Stimulated activated CD8-positive, alpha-beta memory T cell treated with anti-CD3 and anti-CD28 coated beads, Interleukin-12 subunit alpha, Interleukin-12 subunit beta, amount 100 ng/mL, for 4 hours (primary cell): ENCODE measurements around the gene SPOCK3.

Experiments used
- DNase-seq: peaks from one replicate; pipeline ENCODE4 v3.0.0-alpha.2; 2020; ENCODE audit warnings: low read depth

The SPOCK3 gene

DNA sequence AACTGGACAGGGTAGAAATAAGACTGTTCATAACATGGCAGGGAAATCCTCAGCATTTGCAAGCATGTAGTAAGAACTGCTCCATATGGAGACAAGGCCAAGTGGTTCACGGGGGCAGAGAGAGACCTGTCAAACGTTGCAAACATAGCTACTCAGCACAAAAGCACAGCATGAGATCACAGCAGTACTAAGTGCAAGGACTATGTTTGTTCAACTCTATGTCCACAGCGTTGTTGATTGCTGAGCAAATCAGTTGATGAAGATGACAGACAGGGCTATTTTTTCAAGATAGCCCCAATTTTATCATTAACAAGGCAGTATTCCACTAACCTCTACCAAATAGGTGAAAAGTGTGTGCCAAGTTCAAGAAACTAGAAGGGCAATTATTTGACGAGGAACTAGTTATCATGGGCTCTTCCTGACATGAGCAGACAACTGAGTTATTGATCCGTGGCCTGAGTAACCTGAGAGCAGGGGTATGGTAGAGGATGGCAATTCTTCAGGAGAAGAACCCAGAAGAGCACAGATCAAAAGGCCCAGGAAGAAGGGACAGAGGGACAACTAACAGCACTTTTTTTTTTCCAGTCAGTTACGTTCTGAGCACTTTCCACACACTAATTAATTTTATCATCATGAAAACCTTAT lies 57.4 kb downstream of the SPOCK3 start:
- DNase-seq = no peak

DNA sequence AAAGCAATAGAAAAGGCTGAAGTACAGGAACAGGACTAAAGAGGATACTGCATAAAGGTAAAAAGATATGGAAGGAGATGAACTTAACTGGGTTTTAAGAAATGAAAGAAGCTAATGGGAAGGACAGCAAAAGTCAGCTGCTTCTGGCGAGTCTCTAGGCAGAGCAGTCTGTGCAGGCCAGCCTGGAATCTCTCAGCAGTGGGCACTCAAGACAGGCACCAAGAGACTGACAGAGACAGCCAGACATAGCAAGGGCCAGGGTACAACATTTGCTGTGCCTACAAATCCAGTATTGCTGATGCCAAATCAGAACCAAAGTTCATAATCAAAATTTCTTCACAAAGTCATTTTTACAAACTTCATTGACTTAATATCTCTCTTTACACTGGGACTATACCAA lies 62.4 kb downstream of the SPOCK3 start:
- no peak for DNase-seq

DNA sequence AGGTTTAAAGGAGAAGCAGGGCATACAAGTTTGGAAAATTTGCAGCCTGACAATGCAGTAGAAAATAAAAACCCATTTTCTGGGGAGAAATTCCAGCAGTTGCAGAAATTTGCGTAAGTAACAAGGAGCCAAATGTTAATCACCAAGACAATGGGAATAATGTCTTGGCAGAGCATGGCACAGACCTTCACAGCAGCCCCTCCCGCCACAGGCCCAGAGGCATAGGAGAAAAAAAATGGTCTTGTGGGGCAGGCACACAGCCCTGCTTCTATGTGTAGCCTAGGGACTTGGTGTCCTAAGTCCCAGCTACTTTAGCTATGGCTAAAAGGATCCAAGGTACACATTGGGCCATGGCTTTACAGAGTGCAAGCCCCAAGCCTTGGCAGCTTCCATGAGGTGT lies 65.7 kb downstream of the SPOCK3 start:
- no peak for DNase-seq

DNA sequence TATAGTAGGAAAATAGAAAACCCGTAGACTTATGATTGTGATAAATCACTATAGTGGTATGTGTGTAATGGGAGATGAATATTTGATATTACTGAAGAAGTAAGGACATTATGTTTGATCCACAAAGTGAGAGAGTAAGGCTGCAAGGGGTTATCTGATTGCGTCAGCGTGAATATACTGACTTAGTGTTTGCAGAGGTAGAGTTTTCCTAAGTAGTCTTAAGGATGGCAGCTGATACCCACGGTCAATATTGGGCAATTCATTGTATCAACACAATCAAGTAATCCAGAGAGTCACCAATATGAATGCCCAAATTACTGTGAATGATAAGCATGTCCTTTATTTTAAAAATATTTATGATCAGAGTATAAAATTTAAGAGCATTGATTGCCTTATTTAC lies 83.7 kb downstream of the SPOCK3 start:
- no peak for DNase-seq

DNA sequence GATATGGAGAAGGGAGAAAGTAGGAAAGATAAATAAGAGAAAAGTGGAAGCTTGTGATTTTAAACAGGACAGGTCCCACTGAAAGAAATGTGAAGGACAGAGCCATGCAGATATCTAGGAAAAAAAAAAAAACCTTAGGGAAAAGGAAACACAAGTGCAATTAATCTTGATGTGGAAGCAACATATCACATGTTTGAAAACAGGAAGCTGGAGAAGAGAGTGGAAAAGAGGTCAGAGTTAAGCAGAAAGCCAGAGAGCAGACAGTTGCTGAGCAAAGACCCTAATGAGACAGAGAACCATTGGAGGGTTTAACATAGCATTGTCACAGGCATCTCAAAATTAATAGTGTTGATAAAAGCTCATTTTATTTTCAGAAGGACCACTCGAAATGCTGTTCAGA lies 89.7 kb downstream of the SPOCK3 start:
- DNase-seq = no peak

DNA sequence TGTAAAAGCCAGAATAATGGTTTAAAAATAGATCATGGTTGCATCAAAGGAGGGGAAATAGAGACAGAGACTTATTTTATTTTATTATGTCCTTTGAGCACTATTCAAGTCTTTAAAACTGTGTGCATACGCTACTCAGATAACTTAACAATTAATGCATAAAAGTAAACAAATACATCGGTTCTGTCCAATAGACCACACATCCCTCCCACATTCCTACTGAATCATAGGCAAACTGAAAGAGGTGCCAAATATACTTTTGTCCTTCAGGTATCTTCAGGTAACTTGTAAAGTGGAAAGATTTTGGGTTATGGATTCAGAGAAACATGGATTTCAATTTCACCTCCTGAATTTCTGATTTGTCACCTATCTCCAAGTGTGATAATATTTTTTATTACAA lies 91.3 kb downstream of the SPOCK3 start:
- no peak for DNase-seq

DNA sequence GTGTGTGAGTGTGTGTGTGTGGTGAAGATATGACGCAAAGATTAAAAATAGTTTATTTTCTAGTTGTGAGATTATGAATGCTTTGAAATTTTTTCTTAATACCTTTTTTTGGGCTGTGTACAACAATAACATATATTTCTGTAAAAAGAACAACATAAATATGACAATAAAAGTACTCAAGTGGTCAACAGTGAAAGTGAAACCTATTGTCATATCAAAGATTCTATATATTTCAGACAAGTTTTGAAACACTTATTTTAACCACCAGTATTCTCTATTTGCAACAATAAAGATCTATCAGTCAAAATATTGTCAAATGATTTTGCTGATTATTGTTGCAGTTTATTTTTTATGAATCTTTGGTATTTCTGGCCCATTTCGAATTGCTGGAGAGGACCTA lies 98.0 kb downstream of the SPOCK3 start:
- DNase-seq = no peak

DNA sequence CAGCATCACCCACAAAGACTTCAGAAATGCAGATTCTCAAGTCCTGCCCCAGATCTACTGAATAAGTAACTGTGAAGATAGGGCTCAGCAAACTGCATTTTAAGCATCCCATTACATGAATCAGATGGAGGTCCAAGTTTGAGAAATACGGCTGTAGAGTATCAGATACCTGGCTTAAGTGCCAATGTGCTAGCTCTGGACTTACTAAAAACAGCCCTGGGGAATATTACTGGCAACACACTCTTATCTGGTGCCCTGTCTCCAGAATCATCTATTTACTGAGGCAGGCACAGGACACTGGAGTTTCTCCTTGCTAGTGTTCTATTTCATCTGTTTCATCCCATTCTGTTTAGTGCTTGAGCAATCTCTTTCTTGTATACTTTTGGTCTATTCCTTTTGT lies 105.1 kb downstream of the SPOCK3 start:
- DNase-seq = no peak

DNA sequence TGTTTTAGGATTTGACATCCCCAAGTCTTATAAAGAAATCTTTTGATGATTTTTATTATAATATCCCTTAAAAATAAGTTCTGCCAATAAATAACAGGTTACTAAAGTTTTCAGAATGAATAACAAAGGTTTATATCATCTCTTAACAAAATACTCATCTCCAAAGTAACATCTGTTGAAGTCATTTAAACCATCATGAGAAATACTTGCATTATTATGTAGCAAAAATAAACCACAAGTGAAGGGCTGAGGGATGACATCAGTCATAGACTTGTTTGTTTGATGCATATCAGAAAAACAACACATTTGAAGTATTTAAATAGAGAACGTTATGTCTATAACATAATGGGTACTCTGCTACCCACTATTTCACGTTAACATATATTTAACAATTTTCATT lies 114.9 kb downstream of the SPOCK3 start:
- DNase-seq = no peak

DNA sequence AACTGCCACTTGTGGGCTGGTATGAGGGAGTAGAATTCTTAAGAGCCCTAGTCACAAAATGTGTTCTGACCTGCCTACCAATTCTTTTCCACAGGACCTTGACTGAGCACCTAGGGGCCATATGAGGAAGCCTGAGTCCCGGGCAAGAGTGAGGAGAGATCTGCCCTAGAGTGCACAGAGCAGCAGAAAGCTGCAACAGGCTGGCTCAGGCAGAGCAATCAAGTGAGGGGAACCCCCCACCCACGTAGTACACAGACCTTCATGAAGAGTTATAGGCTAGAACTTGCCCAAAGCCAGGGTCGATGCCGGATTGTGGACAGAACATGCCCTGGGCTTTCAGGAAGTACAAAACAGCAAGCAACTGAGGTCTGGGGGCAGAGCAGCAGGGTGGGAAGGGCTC lies 117.0 kb downstream of the SPOCK3 start:
- DNase-seq = no peak

DNA sequence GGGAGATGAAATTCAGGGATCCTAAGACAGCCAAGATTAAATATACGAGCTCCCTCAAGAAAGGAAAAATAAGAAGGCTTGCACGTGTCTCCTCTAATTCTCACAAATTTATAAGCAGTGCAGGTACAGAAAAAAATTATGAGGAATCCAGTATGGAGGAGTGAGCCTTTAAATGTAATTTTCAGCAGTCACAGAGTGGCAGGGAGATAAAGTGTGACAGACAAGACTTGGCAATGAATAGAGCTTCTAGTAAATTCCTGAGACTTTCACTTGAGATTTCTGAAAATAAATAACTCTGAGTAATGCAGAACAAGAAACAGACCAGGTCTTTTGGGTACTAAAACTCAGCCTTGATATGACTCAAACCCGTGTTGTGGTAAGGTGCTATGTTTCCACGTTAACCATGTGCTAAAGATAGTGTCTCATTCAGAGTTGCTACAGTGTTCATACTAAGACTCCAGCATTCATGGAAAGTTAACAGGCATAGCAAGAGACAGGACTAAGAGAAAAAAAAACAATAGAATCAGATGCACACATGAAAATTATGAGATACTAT lies 119.8 kb downstream of the SPOCK3 start:
- no peak for DNase-seq

DNA sequence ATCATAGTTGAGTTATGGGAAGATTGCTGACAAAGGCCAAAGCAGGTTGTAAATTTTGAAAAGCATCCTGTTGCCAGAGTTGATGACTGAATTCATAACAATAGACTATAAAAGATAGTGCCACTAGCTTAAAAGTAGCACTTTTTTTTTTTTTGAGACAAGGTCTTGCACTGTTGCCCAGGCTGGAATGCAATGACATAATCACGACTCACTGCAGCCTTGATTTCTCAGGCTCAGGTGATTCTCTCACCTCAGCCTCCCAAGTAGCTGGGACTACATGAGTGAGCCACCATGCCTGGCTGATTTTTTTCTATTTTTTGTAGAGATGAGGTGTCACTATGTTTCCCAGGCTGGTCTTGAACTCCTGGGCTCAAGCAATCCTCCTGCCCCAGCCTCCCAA lies 122.7 kb downstream of the SPOCK3 start:
- DNase-seq = no peak

DNA sequence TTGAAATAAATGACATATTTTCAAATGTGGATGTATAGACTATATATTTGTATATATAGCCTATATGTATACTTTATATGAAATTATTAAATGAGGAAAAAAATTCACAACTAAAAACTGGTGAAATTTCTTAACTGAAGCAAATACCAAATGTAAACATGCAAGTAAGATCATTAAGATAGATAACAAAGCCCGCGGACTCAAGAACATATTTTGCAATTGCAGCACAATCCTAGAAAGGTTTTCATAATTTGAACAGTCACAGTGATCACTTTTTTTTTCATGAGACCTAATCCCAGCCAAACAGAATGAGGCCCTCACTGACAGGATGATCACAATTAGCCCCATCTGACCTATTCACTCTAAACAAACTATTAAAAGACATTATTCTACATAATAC lies 123.2 kb downstream of the SPOCK3 start:
- no peak for DNase-seq

DNA sequence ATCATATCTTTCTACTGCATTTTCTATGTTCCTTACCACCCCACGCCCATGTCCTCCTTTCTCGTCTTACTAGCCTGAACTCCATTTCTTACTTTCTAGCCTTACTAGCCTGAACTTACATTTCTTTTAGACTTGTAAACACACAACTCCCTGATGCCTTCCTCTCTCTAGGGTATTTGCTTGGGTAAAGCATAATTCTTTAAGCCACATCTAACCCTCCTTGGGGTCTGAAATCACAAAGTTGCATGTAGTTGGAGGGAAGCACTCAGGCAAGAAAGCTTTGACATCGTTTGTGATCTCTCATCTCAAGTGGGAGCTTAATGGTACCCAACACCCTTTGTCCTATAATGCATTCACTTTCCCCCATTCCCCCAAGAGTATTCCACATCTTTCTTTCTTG lies 124.4 kb downstream of the SPOCK3 start:
- DNase-seq = no peak

DNA sequence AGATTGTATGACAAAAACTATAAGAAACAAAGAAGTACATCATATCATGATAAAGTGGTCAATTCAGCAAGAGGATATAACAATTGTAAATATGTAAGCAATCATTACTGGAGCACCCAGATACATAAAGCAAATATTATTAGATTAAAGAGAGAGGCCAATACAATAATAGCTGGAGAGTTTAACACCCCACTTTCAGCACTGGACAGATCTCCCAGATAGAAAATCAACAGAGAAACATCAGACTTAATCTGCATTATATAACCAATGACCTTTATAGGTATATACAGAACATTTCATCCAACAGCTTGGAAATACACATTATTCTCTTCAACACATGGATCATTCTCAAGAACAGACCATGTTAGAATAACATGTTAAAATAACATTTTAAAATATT lies 128.4 kb downstream of the SPOCK3 start:
- DNase-seq = no peak

DNA sequence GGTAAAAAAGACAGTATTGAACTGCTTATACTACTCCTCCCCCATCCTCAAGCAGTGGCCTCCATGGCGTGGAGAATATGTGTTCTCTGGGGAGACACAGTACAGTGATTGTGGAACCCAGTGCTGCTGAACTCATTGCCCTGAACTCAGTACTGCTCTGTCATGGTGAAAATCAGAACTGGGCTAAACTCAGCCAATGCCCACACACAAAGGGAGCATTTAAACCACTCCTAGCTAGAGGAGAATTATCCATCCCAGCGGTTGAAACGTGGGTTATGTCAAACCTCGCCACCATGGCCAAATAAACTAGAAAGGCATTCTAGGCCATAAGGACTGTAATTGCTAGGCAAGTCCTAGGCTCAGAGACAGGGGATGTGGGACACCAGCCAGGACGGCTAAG lies 131.8 kb downstream of the SPOCK3 start:
- no peak for DNase-seq

DNA sequence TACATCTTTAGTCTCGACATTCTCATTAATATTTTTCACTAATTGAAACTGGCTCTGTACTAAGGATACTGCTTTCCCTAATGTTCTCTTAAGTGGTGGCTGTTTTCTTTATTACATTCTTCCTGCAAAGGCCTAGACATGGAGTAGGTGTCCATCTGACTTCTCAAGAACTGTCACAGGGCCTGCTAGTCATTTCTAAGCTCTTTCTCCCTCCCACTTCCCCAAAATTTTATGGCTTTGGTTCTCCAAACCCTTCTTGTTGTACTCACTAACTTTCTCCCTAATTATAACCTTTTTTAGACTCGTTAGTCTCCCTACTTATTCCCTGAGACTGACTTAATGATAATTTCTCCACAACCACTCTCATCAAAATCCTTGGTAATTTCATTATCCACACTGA lies 133.3 kb downstream of the SPOCK3 start:
- DNase-seq = no peak

DNA sequence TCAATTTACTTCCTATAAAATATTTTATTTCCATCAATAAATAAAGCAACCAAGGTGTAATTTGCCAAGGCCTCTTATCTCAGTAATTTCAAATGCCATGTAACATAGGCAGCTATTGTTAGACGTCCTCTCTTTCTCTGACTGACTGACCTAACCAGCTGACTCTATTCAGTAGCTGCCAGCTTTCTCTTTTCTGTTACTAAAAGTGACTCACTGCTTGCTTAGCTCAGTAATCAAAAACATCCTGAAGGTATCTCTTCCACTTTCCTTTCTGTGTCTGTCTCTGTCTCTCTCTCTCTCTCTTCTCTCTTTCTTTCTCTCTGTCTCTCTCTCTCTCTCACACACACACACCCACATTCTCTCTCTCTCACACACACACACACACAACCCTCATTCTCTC lies 134.2 kb downstream of the SPOCK3 start:
- no peak for DNase-seq

DNA sequence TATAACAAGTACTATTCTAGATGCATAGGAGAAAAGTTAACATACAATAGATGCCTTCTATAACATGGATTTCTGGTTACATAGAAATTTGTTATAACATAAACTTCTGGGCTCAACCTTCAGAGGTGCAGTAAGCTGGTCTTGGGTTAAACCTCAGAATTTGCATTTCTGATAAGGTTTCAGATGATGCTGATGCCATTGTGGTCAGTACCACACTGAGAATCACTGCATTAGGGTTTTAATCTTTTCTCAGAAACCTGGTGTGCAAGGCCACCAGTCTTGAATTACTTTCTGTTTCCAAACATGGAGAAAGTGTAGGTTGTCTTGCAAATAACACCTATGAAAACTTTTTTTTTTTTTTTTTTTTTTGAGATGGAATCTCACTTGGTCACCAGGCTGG lies 146.2 kb downstream of the SPOCK3 start:
- no peak for DNase-seq

DNA sequence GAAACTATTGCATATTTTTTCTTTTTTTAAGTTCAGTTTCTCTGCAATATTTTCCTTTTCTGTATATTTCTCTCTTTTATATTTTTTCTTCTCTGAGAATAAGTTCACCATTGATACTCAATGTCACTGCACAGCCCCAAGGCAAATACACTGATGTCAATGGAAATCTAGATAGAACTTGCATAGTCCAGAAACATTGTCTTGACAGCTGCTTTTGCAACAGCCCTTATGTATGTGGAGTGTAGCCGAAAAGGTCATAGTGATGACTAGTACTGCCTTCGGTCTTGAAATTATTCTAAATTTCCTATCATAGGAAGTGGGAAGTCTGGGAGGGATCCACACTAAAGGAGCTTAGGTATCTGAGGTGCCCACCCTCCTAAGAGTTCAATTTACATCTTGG lies 150.0 kb downstream of the SPOCK3 start:
- no peak for DNase-seq

DNA sequence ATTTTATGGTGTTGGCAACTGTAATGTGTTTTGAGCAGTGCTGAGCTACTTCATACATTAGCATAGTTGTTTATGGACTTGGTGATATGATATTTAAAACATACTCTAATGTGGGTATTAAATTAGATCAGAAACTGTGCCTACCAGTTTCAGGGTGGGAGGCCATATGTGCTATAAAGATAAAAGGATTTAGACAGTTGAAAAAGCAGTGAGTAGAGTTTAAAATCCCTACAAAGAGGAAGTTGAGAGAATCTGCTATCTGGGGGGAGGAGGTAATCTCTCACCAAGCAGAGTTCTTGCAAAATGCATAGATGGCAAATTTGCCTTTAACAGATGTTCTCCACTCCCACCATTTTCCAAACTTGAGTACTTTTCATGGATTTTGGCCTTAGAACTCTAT lies 154.5 kb downstream of the SPOCK3 start:
- no peak for DNase-seq

DNA sequence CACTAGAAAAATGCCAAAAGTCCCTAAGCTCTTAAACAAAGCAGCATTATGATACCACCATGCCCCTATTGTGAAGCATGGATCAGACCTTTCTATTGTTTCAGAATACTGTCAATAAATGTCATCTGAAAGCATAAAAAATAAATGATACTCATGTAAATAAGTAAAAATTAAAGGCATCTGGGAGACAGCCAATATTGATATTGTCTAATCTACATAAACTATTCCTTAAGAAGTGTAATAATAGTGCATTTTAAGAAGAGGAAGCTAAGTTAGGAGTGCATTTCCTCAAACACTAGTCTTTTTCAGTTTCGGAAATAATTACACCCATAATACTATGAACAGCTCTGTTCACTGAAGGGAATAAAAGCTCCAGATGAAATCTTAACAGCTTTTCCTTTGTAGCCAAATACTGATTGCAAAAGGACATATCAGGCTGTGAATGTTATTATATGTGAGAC lies 181.6 kb downstream of the SPOCK3 start:
- DNase-seq = no peak

DNA sequence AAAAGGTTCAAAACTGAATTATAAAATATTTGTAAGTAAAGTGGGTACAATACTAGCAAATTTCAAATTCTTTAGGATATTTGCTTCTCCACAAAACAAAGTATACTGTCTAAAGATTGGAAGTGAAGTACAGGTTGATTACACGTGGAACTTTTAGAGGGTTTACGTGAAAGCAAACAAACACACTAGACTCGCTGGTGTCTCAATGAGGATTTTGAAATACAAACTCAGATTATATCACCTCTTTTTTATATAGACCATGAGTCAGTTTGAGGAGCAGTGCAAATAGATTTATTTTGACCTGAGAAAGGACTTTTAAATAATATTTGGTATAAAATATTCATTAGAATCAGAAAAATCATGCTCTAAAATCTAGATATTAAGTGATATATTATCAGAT lies 185.0 kb downstream of the SPOCK3 start:
- no peak for DNase-seq

DNA sequence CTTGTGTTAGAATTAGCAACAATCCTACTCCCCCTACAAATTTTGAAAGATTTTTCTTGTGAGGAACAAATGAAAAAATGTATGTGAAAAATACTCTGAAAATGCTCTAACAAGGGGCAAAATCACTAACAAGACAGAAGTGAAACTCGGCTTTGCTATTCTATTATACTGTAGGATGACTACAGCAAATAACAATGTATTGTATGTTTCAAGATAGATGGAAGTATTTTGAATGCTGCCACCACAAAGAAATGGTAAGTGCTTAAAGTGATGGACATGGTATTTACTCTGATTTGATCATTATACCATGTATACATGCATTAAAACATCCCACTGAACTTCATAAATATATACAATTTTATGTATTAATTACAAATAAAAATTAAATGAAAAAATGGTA lies 192.8 kb downstream of the SPOCK3 start:
- DNase-seq = no peak

DNA sequence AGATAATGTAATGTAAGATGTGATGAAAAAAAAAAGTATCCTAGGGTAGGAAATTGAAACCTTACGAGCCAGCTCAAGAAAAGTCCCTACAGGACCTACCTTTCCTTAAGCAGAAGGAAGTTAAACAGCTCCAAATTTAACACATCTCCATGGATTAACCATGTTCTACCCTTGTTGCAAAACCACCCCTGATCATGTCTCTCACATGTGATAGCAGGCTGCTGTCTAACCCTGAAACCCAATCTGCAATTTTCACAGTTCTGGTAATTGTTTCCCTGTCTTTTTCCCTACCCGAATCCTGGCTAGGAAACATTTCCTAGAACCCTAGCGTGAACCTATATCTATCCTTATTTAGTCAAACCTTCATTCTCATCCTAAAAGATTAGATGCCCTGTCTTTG lies 198.9 kb downstream of the SPOCK3 start:
- no peak for DNase-seq
